ENCODE data around the gene RUBCN.

DNA sequence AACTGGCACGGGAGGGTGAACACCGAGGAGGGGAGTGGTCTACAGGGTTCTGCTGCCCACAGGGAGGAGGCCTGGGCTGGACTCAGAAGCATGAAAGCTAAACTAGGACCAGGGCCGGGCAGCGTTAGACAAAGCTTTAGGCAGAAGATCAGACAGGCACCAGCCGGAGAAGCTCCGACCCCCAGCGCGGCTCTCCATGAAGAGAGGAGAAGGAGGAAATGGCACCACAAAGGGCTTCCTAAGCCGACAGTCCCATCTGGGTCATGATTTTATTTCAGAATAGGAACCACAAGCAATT, 61.2 kb downstream of the RUBCN start:
- TF ChIP-seq, protein P1, sequence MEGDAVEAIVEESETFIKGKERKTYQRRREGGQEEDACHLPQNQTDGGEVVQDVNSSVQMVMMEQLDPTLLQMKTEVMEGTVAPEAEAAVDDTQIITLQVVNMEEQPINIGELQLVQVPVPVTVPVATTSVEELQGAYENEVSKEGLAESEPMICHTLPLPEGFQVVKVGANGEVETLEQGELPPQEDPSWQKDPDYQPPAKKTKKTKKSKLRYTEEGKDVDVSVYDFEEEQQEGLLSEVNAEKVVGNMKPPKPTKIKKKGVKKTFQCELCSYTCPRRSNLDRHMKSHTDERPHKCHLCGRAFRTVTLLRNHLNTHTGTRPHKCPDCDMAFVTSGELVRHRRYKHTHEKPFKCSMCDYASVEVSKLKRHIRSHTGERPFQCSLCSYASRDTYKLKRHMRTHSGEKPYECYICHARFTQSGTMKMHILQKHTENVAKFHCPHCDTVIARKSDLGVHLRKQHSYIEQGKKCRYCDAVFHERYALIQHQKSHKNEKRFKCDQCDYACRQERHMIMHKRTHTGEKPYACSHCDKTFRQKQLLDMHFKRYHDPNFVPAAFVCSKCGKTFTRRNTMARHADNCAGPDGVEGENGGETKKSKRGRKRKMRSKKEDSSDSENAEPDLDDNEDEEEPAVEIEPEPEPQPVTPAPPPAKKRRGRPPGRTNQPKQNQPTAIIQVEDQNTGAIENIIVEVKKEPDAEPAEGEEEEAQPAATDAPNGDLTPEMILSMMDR (IDR thresholded peaks at IDR 0.05; ENCODE audit: low read depth, low read length, poor library complexity, severe bottlenecking): no peak
- TF ChIP-seq EZH2phosphoT487 (IDR thresholded peaks at IDR 0.05; ENCODE audit: borderline replicate concordance, low read length): no peak

Measured in DOHH2 (cell line).